ENCODE measurements around the gene SORCS3. TPM values are rescaled to one million over a fixed set of nuclear protein-coding genes. Genes with fewer than 3 reads are reported as not detected.

The SORCS3 gene
- total and polyA plus RNA-seq, 2 experiments from 2014 or later, result not detected

GRCh38 chr10:104777086-104777799 lies 136.2 kb downstream of the SORCS3 start:
- TF ChIP-seq EZH2phosphoT487 (IDR thresholded peaks at IDR 0.05; ENCODE audit: insufficient read depth, low read depth) (no peak), EZH2 (IDR thresholded peaks at IDR 0.05; ENCODE audit: insufficient read depth, poor library complexity, severe bottlenecking) (no peak)
- no peaks in the 10 kb centered on the region for H3K36me3 ChIP-seq (ENCODE audit: low read depth)
- no peaks in the 10 kb centered on the region for H4K20me1 ChIP-seq (ENCODE audit: insufficient read depth)
- no peaks in the 10 kb centered on the region for H3K9me3 ChIP-seq (ENCODE audit: low read depth)
- no peak overlapping the region for H3K4me2 ChIP-seq (ENCODE audit: unreplicated experiment)
- no peak overlapping the region for H3K9ac ChIP-seq
- H3K4me3 ChIP-seq, result no peak overlapping the region
- H3K27me3 ChIP-seq (replicated peaks; ENCODE audit: insufficient read depth), result no peaks in the 10 kb centered on the region
- H3K79me2 ChIP-seq (ENCODE audit: insufficient read depth), result no peaks in the 10 kb centered on the region
- H3K9me2 ChIP-seq (ENCODE audit: insufficient read depth), result no peaks in the 10 kb centered on the region
- H3K4me1 ChIP-seq (ENCODE audit: insufficient read depth), result no peaks in the 10 kb centered on the region
- WGBS, 2 experiments (ENCODE audit: low coverage in 1 of 2, low lambda C conversion rate in 2 of 2, missing lambda C conversion rate in 2 of 2), result 39 to 50% methylated on average over 4 of the region's 4 CpGs
- in situ Hi-C loops (cut with MboI), result no loop called here
- no peak overlapping the region for H3K27ac ChIP-seq
- DNase-seq, result no peak
- no peak overlapping the region for H2AFZ ChIP-seq
- H3F3A ChIP-seq (ENCODE audit: insufficient read depth), result no peaks in the 10 kb centered on the region

DNA sequence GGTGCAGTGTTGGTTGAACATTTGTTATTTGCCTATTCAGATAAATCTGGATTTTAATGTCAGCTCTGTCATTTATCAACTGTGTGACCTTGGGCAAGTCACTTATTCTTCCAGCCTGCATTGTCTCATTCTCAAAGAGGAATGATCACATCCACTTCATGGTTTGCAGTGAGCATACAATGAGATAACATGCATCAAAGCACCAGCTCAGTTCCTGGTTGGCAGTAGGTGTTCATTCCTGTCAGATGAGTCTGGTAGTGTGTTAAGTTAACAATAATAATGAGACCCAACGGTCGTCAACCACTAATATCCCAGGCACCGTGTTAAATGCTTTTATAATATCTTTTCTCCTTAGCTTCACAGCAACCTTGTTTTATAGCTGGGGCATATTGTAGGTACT lies 137.3 kb downstream of the SORCS3 start:
- DNase-seq, result no peak
- 64 to 75% methylated on average over 3 of the region's 3 CpGs for WGBS, 2 experiments (ENCODE audit: low coverage in 1 of 2, low lambda C conversion rate in 2 of 2, missing lambda C conversion rate in 2 of 2)

GRCh38 chr10:104779701-104780100 lies 138.6 kb downstream of the SORCS3 start:
- no peaks in the 10 kb centered on the region for H3F3A ChIP-seq (ENCODE audit: insufficient read depth)
- DNase-seq, result no peak
- H3K9ac ChIP-seq, result no peak overlapping the region
- WGBS, 2 experiments (ENCODE audit: low coverage in 1 of 2, low lambda C conversion rate in 2 of 2, missing lambda C conversion rate in 2 of 2), result 56 to 58% methylated on average over 14 of the region's 14 CpGs
- H4K20me1 ChIP-seq (ENCODE audit: insufficient read depth), result no peaks in the 10 kb centered on the region
- no peaks in the 10 kb centered on the region for H3K9me3 ChIP-seq (ENCODE audit: low read depth)
- H3K4me1 ChIP-seq (ENCODE audit: insufficient read depth), result no peaks in the 10 kb centered on the region
- H3K79me2 ChIP-seq (ENCODE audit: insufficient read depth), result no peaks in the 10 kb centered on the region
- no peaks in the 10 kb centered on the region for H3K36me3 ChIP-seq (ENCODE audit: low read depth)
- H3K27me3 ChIP-seq (replicated peaks; ENCODE audit: insufficient read depth), result no peaks in the 10 kb centered on the region
- no peaks in the 10 kb centered on the region for H3K9me2 ChIP-seq (ENCODE audit: insufficient read depth)
- no peak overlapping the region for H3K4me2 ChIP-seq (ENCODE audit: unreplicated experiment)
- H3K4me3 ChIP-seq, result no peak overlapping the region
- in situ Hi-C loops (cut with MboI), result no loop called here
- no peak for TF ChIP-seq EZH2 (IDR thresholded peaks at IDR 0.05; ENCODE audit: insufficient read depth, poor library complexity, severe bottlenecking)
- TF ChIP-seq EZH2phosphoT487 (IDR thresholded peaks at IDR 0.05; ENCODE audit: insufficient read depth, low read depth), result no peak
- H3K27ac ChIP-seq, result no peak overlapping the region
- no peak overlapping the region for H2AFZ ChIP-seq

More for the DNA sequence above, 137.3 kb downstream of the SORCS3 start:
- no peaks in the 10 kb centered on the region for H3K9me2 ChIP-seq (ENCODE audit: insufficient read depth)
- no peaks in the 10 kb centered on the region for H4K20me1 ChIP-seq (ENCODE audit: insufficient read depth)
- TF ChIP-seq EZH2phosphoT487 (IDR thresholded peaks at IDR 0.05; ENCODE audit: insufficient read depth, low read depth) (no peak), EZH2 (IDR thresholded peaks at IDR 0.05; ENCODE audit: insufficient read depth, poor library complexity, severe bottlenecking) (no peak)
- H3K27me3 ChIP-seq (replicated peaks; ENCODE audit: insufficient read depth), result no peaks in the 10 kb centered on the region
- H3K4me2 ChIP-seq (ENCODE audit: unreplicated experiment), result no peak overlapping the region
- no peaks in the 10 kb centered on the region for H3K79me2 ChIP-seq (ENCODE audit: insufficient read depth)
- in situ Hi-C loops (cut with MboI), result no loop called here
- H3K27ac ChIP-seq, result no peak overlapping the region
- no peaks in the 10 kb centered on the region for H3F3A ChIP-seq (ENCODE audit: insufficient read depth)
- H3K4me3 ChIP-seq, result no peak overlapping the region
- H3K9me3 ChIP-seq (ENCODE audit: low read depth), result no peaks in the 10 kb centered on the region
- no peak overlapping the region for H3K9ac ChIP-seq
- no peaks in the 10 kb centered on the region for H3K4me1 ChIP-seq (ENCODE audit: insufficient read depth)
- H2AFZ ChIP-seq, result no peak overlapping the region
- H3K36me3 ChIP-seq (ENCODE audit: low read depth), result no peaks in the 10 kb centered on the region

- H3K9me3 ChIP-seq (ENCODE audit: low read depth), result no peaks in the 10 kb centered on the region
- no peaks in the 10 kb centered on the region for H3K27me3 ChIP-seq (replicated peaks; ENCODE audit: insufficient read depth)
- DNase-seq, result no peak
- no peak overlapping the region for H3K9ac ChIP-seq
- H3K4me2 ChIP-seq (ENCODE audit: unreplicated experiment), result no peak overlapping the region
- H3K9me2 ChIP-seq (ENCODE audit: insufficient read depth), result no peaks in the 10 kb centered on the region
- no peaks in the 10 kb centered on the region for H3K79me2 ChIP-seq (ENCODE audit: insufficient read depth)
- no peaks in the 10 kb centered on the region for H3F3A ChIP-seq (ENCODE audit: insufficient read depth)
- H4K20me1 ChIP-seq (ENCODE audit: insufficient read depth), result no peaks in the 10 kb centered on the region
- no peaks in the 10 kb centered on the region for H3K36me3 ChIP-seq (ENCODE audit: low read depth)
- 38 to 44% methylated on average over 5 of the region's 5 CpGs for WGBS, 2 experiments (ENCODE audit: low coverage in 1 of 2, low lambda C conversion rate in 2 of 2, missing lambda C conversion rate in 2 of 2)
- in situ Hi-C loops (cut with MboI), result no loop called here
- no peak overlapping the region for H3K4me3 ChIP-seq
- H3K4me1 ChIP-seq (ENCODE audit: insufficient read depth), result no peaks in the 10 kb centered on the region
- H3K27ac ChIP-seq, result no peak overlapping the region
- no peak overlapping the region for H2AFZ ChIP-seq
- TF ChIP-seq EZH2phosphoT487 (IDR thresholded peaks at IDR 0.05; ENCODE audit: insufficient read depth, low read depth) (no peak), EZH2 (IDR thresholded peaks at IDR 0.05; ENCODE audit: insufficient read depth, poor library complexity, severe bottlenecking) (no peak)
These were observed 139.1 kb downstream of the SORCS3 start for GRCh38 chr10:104780165-104780564.
